Muscle of leg (tissue), 11 donors: ENCODE measurements around the gene DSCAM. TPM values are rescaled to one million over a fixed set of nuclear protein-coding genes. Genes with fewer than 3 reads are reported as not detected.

Experiments
- DNase-seq: peaks from one replicate; pipeline ENCODE4 v3.0.0; 2013
- H3K27ac ChIP-seq: one replicate; pipeline ENCODE4 v1.5.1; 2013; ENCODE audit warnings: mild to moderate bottlenecking, low read length, control low read depth
- H3K27me3 ChIP-seq: one replicate; pipeline ENCODE4 v1.6.1; 2013; ENCODE audit warnings: low read length; ENCODE audit not compliant: control insufficient read depth, insufficient read depth
- H3K36me3 ChIP-seq: one replicate; pipeline ENCODE4 v1.6.1; 2013; ENCODE audit warnings: low read length; ENCODE audit not compliant: control insufficient read depth, insufficient read depth
- H3K4me1 ChIP-seq: one replicate; pipeline ENCODE4 v1.6.1; 2013; ENCODE audit warnings: low read length; ENCODE audit not compliant: control insufficient read depth, insufficient read depth
- H3K4me3 ChIP-seq: one replicate; pipeline ENCODE4 v1.5.1; 2013; ENCODE audit warnings: low read length, control low read depth
- H3K9me3 ChIP-seq: replicated peaks from 2 replicates; pipeline ENCODE4 v1.6.1; 2013; ENCODE audit warnings: low read depth, low read length; ENCODE audit not compliant: control insufficient read depth
- WGBS: methylation state at CpG from one replicate; pipeline ENCODE4 v1.1.5; 2013; ENCODE audit warnings: missing lambda C conversion rate; ENCODE audit not compliant: insufficient coverage; 5-methylcytosine and 5-hydroxymethylcytosine counted together
- polyA plus RNA-seq, 8 donors: library from polyadenylated mRNA; unstranded; fragments of 120-200 nt; gene quantifications; one replicate each; pipeline versions ENCODE4 v1.2.1 to v1.2.3, GENCODE V29; 2013; ENCODE audit warnings: inconsistent platforms in 1 of 8, low replicate concordance in 1 of 8; ENCODE audit not compliant: insufficient read length in 8 of 8, insufficient read depth in 1 of 8
- total RNA-seq: library from RNA; stranded (reverse); fragments of 120-200 nt; gene quantifications from one replicate; pipeline ENCODE4 v1.2.4, GENCODE V29; 2013

The DSCAM gene
- total and polyA plus RNA-seq, 9 donors, result 0.89 to 2.0 (median 1.3) TPM

- no peaks in the 10 kb centered on the region for H3K4me1 ChIP-seq
- no peak overlapping the region for H3K27ac ChIP-seq
- H3K9me3 ChIP-seq, result no peaks in the 10 kb centered on the region
- no peaks in the 10 kb centered on the region for H3K27me3 ChIP-seq
- no peak for DNase-seq
- no peaks in the 10 kb centered on the region for H3K36me3 ChIP-seq
- WGBS, result no CpG with 5 or more reads among the region's 7 CpGs
- H3K4me3 ChIP-seq, result no peak overlapping the region
These were observed 27.7 kb downstream of the DSCAM start for GRCh38 chr21:40819071-40819900.

GRCh38 chr21:40813918-40814317 is 33.0 kb downstream of the DSCAM start:
- Histone ChIP-seq H3K4me1 (no peaks in the 10 kb centered on the region), H3K36me3 (no peaks in the 10 kb centered on the region), H3K27me3 (no peaks in the 10 kb centered on the region), H3K4me3 (no peak overlapping the region), H3K9me3 (no peaks in the 10 kb centered on the region), H3K27ac (no peak overlapping the region)
- WGBS, result 19% methylated on average over 2 of the region's 4 CpGs
- peak; percentile 59 for DNase-seq

GRCh38 chr21:40809673-40810197 is 37.2 kb downstream of the DSCAM start:
- Histone ChIP-seq H3K4me3 (no peak overlapping the region), H3K27me3 (no peaks in the 10 kb centered on the region), H3K36me3 (no peaks in the 10 kb centered on the region), H3K9me3 (no peaks in the 10 kb centered on the region), H3K4me1 (no peaks in the 10 kb centered on the region), H3K27ac (no peak overlapping the region)
- 74% methylated on average over 7 of the region's 7 CpGs for WGBS
- DNase-seq, result no peak

GRCh38 chr21:40803101-40803500 is 43.9 kb downstream of the DSCAM start:
- H3K9me3 ChIP-seq, result peaks cover 12% of the 10 kb centered on the region
- DNase-seq, result peak; percentile 9
- H3K27ac ChIP-seq, result no peak overlapping the region

GRCh38 chr21:40800126-40800525 is 46.8 kb downstream of the DSCAM start:
- H3K9me3 ChIP-seq, result peaks cover 12% of the 10 kb centered on the region
- H3K27ac ChIP-seq, result no peak overlapping the region
- no peak for DNase-seq
- 67% methylated on average over 1 of the region's 1 CpG for WGBS
- H3K36me3 ChIP-seq, result no peaks in the 10 kb centered on the region
- H3K4me1 ChIP-seq, result no peaks in the 10 kb centered on the region
- H3K4me3 ChIP-seq, result no peak overlapping the region
- no peaks in the 10 kb centered on the region for H3K27me3 ChIP-seq

More at GRCh38 chr21:40803101-40803500, 43.9 kb downstream of the DSCAM start:
- Histone ChIP-seq H3K27me3 (no peaks in the 10 kb centered on the region), H3K4me1 (no peaks in the 10 kb centered on the region), H3K36me3 (no peaks in the 10 kb centered on the region), H3K4me3 (no peak overlapping the region)
- WGBS, result no CpG with 5 or more reads among the region's 3 CpGs

- Histone ChIP-seq H3K4me3 (no peak overlapping the region), H3K27me3 (no peaks in the 10 kb centered on the region), H3K36me3 (no peaks in the 10 kb centered on the region), H3K9me3 (peaks cover 12% of the 10 kb centered on the region), H3K4me1 (peaks cover 6% of the 10 kb centered on the region), H3K27ac (no peak overlapping the region)
- no peak for DNase-seq
- no CpG with 5 or more reads among the region's 2 CpGs for WGBS
These were observed 49.1 kb downstream of the DSCAM start for GRCh38 chr21:40797891-40798290.

GRCh38 chr21:40797410-40797809 is 49.5 kb downstream of the DSCAM start:
- peaks cover 12% of the 10 kb centered on the region for H3K9me3 ChIP-seq
- H3K27ac ChIP-seq, result no peak overlapping the region
- WGBS, result no CpG with 5 or more reads among the region's 1 CpG
- peaks cover 9% of the 10 kb centered on the region for H3K4me1 ChIP-seq
- H3K4me3 ChIP-seq, result no peak overlapping the region
- H3K36me3 ChIP-seq, result no peaks in the 10 kb centered on the region
- H3K27me3 ChIP-seq, result no peaks in the 10 kb centered on the region
- no peak for DNase-seq

GRCh38 chr21:40796464-40796863 is 50.5 kb downstream of the DSCAM start:
- Histone ChIP-seq H3K36me3 (no peaks in the 10 kb centered on the region), H3K27ac (no peak overlapping the region), H3K4me1 (peaks cover 9% of the 10 kb centered on the region), H3K4me3 (no peak overlapping the region), H3K9me3 (peaks cover 12% of the 10 kb centered on the region), H3K27me3 (no peaks in the 10 kb centered on the region)
- DNase-seq, result no peak
- no CpG with 5 or more reads among the region's 1 CpG for WGBS

- Histone ChIP-seq H3K9me3 (peaks cover 7% of the 10 kb centered on the region), H3K27me3 (no peaks in the 10 kb centered on the region), H3K4me3 (no peak overlapping the region), H3K27ac (no peak overlapping the region), H3K36me3 (no peaks in the 10 kb centered on the region), H3K4me1 (peaks cover 9% of the 10 kb centered on the region)
- WGBS, result no CpG with 5 or more reads among the region's 3 CpGs
- no peak for DNase-seq
These were observed 51.6 kb downstream of the DSCAM start for GRCh38 chr21:40795313-40795712.

- no peak overlapping the region for H3K4me3 ChIP-seq
- WGBS, result 7% methylated on average over 2 of the region's 4 CpGs
- H3K4me1 ChIP-seq, result peaks cover 9% of the 10 kb centered on the region
- DNase-seq, result peak; percentile 83
- no peaks in the 10 kb centered on the region for H3K36me3 ChIP-seq
- no peaks in the 10 kb centered on the region for H3K9me3 ChIP-seq
- no peaks in the 10 kb centered on the region for H3K27me3 ChIP-seq
- no peak overlapping the region for H3K27ac ChIP-seq
These were observed 54.1 kb downstream of the DSCAM start for GRCh38 chr21:40792691-40793456.
